ENCODE data around the gene PRDM15.

PRDM15 gene

DNA sequence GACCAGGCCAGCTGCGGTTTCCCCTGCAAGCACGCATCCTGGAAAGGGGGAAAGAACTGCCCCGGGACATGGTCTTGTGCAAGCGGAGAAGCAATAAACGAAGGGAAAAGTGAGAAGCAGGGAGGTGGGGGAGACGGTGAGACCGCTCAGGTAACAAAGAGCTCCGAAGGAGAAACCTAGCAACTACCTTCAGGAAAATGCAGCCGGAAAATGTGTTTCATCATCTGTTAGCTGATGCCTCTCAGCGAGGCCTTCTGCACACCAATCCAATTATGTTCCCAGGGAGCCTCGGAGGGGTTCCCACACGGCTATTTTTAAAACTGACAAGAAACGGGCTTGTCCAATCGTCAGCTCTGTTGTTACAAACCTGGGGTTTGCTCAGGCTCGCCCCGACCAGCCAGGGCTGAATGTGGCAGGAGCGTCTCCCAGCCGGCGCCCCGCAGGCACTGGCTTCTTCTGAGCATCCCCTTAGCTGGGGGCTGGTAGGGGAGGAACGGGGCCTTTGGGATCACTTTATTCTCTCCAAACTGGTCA is 115.7 kb downstream of the PRDM15 start:
- no peak for DNase-seq (ENCODE audit: low spot score)

DNA sequence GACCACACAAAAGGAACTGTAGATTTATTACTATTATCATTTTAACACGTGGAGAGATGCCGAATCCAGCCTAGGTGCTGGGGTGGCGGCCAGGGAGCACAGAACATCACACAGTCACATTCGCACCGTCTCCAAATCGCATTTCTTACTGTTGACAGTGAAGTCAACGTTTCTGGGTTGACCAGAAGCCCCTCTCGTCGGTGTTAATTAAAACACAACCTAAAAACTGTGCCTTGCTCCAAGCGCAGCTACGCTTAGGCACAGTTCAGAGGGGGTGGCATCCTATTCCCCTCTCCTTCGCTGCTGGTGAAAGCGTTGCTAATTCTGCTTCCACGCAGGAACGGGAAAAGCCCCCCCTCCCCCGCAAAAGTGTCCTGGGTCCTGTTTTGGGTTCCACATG is 116.4 kb downstream of the PRDM15 start:
- DNase-seq (ENCODE audit: low spot score), result no peak

DNA sequence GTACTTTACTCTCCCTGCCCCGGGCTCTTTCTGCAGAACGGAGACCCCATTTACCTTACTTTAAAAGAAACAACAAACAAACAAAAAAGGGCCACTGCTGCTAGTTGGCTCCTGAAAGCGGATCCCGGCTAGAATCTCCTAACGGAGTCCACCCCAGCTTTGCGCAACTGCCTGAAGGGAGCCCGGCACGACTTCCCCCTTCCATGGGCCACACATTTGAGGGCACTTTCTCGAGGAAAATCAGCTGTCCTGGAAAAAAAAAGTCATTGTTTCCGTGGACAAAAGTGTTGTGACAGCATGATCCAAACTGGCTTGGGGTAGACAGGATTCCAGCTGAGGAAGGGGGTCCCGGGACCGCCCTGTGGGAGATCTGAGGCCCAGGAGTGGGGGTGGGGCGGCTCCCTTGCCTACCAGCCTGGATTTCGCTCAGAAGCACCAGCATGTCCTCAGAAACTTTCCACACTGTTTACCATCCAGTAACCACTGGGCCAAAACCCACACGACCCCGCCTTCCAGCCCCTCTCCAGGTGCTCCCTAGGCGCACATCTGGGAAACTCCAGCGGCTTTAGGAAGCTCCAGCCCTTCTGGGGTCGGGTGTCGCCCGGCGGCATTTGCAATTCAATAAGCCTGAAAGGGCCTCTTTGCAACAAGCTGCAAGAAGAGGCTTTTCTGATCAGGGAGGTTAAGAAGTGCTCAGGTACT is 117.1 kb downstream of the PRDM15 start:
- DNase-seq (ENCODE audit: low spot score), result no peak

DNA sequence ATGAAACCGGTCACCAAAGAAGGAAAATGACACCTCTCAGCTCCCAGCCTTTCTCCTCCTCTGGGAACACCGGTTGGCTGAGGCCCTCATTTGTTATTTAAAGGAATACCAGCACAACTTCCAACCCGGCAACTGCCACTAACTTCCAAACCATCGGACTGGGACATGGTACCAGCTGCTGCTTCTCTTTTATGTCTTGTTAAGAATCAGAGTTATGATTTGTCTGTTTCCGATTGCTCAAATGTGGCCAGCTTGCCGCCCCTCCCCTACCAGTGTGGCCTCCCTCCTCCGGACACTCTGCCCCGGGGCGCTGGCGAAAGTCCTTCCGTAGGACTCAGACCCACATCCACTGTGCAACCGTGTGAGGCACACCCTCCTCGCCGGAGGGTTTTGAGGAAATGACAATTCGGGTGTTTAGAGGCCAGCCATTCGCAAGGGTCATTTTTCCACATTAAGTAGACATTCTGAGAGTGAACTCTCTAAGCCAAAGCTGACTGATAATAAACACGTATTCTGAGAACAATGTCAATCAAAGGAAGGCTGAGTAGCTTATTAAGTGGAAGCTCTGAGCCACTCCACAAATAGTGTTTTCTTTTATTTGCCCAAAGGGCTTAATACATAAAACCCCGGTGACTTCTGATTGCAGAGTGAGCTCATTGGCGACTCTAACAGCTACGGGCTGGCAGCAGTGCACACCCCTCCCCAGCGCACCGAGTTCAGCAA is 117.8 kb downstream of the PRDM15 start:
- no peak for DNase-seq (ENCODE audit: low spot score)

DNA sequence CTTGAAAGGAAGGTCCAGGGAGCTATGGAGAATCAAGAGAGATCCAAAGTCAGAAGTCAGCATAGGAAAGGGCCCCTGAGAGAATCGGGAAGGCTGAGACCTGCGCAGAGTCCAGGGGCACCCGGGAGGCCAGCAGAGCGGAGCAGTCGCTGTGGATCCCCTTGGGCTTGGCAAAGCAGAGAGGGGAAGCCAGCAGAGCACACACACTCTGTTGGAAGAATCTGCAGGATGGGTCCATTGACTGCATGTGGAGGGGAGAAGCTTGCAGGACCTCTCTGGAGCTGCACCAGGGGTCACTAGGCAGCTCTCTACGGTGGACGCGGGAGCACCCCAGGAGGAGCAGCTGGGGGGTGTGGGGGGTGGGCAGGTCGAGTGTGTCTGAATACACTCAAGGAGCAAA is 118.7 kb downstream of the PRDM15 start:
- DNase-seq (ENCODE audit: low spot score), result no peak

DNA sequence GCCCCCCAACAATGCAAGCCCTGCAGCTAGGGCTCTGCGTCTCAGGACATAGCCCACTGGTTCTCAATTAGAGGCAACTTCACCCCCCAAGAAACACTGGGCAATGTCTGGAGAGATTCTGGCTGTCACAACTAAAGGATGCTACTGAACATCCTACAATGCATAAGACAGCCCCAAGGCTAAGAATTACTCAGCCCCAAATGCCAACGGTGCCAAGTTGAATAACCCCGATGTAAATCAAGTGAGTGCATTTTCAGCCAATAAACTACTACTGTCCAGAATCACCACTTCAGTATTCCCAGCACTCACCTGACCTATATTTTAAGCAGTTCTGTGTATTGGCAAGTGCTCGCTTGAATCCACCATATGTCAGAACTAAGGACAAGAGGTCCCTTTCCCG is 119.2 kb downstream of the PRDM15 start:
- no peak for DNase-seq (ENCODE audit: low spot score)

DNA sequence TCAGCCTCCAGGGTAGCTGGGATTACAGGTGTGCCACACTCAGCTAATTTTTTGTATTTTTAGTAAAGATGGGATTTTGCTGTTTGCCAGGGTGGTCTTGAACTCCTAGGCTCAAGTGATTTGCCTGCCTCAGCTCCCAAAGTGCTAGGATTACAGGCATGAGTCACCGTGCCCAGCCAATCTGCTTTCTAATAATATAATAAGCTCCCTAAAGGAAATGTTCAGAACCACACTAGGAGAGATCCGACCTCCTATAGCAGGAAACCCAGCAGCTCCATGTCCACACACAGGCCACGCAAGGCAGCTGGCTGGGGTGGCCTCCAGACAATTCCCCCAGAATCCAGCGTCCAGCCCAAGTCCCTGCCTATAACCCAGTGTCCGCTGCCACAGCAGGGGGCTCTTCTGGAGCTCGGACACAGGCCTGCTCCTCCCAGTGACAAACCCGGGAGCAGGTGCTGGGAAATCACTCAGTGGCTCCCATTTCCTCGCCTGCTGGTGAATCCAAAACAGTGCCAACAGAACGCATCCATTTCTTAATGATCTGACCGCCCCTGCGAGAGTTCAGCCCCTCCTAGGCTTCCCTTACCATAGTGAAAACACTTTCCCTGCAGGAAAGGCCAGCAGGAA is 119.8 kb downstream of the PRDM15 start:
- no peak for DNase-seq (ENCODE audit: low spot score)

DNA sequence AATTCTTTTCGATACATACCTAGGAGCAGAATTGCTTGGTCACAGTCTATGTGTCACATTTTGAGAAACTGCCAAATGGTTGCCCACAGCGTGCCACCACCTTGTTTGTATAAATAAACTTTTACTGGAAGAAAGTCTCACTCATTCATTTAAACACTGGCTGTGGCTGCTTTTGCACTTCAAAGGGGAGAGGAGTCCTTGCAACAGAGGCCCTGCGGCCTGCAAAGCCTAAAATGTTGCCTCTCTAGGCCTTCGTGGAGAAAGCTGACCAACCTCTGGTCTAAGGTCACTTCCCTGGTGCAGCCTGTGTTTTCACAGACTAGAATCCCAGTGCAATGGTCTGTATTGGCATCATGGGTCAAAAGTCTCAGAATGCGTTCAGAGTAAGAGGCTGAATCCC is 120.6 kb downstream of the PRDM15 start:
- DNase-seq (ENCODE audit: low spot score), result no peak

DNA sequence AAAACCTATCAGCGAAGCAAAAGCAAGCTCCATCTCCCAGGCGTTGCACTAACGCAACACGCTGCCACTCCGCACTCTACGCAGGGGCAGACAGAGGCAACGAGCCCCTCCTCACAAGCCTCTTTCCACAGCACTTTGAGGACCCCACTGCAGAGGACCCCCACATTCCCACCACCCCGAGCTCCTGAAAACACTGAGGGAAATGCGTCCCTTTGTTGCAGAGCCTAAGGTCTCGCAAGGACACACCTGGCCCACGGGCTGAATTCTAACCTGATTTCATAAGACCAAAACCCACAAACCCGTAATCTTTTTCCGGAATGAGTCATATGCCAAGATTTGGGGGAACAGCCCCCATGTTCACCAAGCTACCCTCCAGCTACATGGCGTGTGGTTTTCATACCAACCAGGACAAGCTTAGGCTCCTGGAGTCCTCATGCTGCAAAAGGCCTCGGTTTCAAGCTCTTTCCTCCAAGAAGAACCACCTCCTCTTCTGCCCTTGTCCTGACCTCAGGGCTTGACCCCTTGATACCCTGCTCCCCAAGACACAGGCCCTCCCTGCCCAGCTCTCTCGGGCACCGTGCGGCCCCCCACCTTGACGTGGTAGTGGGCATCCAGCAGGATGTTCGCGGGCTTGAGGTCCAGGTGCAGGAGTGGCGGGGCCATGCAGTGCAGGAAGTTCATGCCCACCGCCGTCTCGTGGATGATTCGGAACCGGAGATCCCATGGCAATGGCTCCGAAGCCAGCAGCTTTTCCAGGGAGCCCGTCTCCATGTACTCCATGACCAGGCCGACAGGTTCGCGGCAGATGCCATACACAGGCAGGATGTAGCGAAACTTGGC is 123.0 kb downstream of the PRDM15 start:
- DNase-seq (ENCODE audit: low spot score), result no peak

DNA sequence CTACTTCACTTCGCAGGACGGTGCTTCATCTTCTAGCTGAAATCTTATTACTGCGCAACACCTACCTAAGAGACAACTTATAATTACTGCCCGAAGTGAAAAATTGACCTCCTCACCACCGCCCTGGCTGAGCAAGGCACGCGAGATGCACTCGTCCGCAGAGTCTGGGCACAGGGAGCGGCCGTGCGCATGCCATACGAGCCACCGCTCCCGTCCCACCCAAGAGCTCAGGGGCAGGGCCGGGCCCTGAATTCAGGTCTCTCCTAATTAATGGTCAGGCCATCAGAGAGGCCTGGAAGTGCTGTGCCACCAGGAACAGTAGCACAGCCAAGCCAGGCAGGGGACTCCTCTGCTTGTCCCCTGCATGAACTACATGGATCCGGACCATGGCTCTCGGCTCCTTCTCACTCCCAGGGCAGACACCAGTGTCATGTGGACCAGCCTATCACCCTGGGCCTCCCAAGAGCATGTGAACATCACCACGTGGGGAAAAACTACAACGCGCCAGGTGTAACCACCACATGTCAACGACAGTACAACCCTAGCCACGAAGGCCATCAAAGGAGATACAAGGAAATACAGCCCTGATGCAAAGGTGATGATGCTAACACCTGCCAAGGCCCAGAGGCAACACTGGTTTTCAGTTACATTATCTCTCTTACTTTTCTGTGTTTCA is 123.7 kb downstream of the PRDM15 start:
- no peak for DNase-seq (ENCODE audit: low spot score)

DNA sequence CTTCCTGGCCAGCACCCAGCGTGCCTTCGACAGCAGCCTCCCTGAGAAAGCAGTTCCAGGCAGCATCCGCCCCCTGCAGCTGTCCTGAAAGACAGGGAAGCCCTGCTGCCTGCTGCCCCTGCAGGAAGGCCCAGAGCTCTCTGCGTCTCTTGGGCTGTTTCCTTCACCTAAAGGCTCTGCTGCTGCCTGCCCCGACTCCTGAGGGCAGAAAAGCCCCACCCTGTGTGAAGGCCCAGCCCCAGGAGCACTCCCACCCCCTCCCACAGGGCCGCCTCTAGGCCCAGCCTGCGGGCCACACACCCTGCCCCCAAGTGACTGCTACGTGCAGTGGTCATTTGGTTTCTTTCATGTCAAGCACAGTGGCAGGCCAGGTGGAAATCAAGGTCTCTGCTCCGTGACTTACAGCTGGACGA is 124.7 kb downstream of the PRDM15 start:
- no peak for DNase-seq (ENCODE audit: low spot score)

DNA sequence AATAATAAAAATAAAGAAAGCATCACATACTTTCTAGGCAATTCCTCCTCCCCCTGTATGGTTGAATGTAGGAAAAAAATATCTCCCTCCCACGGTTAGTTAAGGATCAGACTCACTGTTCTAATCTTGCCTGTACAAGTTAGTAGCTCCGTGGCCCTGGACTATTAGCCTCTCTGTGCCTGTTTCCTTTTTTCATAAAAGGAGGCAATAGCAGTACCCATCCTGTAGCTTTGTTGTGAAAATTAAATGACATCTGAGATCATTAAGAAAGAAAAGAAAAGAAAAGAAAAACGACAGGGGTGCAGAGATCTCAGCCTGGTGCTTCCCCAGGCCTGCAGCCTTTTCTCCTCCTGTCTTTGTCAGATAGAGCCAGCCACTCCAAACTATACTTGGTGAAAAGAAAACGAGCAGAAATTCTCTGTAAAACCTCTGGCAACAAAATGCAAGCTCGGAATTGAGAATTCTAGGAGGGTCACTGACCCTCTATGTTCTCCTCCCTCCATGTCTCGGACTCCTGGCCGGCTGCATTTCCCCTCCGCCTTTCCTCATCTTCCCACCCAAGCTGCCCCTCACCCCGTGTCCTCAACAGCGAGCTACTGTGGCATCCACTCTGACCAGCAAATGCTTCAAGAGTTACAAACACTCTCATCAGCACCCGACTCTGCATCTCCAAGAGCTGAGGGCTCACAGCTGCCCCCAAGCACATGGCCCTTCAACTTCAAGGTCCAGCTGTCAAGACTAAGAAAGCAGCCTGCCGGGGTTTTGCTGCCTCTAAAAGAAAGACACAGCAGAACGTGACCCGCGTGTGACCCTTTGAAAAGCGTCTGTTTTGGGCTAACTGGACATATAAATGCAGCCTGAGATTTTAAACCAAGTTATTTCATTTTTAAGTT is 125.9 kb downstream of the PRDM15 start:
- DNase-seq (ENCODE audit: low spot score), result no peak

DNA sequence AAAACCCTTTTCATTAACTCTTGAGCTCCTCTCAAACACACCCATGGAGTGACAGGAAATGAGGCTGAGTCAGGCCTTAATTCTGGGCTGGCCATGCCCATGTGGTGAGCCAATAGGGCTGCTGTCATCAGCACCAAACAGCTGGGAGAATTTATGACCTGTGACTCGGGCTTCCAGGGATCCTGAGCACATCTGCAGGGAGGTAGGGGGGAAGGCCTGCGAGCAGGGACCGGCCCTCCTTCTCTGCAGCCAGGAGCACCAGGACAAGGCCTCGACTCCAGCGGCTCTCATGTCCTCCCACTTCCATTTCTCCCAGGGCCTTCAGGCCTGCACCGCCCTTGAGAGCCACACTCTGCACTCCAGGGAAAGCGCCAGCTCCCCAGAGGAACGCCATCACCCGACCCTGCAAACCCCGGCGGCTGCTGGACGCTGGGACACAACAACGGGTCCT is 126.9 kb downstream of the PRDM15 start:
- peak; percentile 85 for DNase-seq (ENCODE audit: low spot score)

DNA sequence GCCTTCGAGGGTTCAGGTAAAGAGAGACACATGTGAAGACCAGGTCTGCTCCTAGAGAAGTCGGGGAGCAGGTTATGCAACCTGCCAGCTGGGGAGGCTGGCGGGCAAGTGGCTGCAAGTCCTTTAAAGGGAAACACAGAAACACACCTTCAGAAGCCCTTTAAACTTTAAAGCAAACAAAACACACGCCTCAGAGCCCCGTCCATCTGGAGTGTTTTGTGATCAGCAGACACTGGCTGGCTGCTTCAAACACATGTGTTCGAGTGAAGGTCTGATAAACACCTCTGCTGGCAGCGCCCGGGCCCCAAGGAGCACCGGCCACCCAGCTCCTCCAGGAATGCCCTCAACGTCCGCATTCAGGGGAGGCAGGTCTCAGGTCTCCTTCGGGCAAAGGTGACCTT is 127.5 kb downstream of the PRDM15 start:
- no peak for DNase-seq (ENCODE audit: low spot score)

DNA sequence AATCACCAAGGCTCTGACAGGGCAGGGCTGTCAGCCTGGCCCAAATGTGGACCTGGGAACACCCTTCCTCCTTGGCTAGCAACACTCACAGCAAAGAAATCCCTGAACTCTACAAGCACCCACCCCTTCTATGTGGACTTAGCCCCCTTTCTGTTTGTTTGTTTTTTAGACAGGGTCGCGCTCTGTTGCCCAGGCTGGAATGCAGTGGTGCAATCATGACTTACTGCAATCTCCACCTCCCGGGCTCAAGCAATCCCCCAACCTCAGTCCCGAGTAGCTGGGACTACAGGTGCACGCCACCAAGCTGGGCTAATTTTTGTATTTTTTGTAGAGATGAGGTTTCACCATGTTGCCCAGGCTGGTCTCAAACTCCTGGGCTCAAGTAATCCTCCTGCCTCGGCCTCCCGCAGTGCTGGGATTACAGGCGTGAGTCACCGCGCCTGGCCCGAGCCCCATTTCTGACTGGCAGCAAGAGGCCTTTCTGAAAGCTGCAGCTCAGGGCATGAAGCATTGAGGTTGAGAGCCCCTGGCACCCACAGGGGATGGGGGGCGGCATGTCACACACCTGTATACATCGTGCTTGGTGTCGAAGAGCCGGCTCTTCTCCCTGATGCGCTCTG is 128.5 kb downstream of the PRDM15 start:
- DNase-seq (ENCODE audit: low spot score), result no peak

DNA sequence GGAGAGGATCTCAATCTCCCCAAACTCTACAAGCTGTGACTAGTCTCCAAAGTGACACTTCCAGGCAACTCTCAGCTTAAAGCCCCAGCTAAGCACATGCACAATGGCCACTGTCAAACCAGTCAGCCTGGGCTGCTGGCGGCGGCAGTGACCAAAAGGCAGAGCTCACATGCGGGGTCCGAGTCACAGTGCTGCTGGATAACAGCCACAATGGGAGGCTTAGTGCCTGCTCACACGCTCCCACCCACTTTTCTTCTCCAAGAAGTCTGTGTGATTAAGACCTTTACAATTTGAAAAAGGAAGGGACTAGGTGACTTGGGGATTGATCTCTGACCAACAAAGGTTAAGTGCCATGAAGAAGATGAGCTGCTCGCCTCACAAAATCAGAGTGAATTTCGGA is 129.1 kb downstream of the PRDM15 start:
- no peak for DNase-seq (ENCODE audit: low spot score)

DNA sequence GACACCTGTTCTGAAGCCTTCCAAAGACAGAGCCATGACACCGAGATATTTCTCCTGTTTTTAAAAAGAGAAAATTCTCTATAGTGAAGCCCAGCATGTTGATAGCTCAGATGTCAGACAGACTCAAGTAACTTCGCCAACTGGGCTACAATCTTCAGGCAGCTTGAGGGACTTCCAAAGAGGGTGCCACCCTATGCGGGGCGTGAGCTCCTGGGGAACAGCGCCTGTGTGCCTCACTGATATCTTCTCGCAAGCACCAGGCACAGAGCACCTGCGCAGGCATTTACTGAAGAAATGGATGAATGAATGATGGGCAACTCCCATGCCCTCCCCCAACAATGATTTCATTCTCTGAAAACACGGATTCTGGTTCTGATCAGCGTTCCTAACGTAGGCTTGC is 129.9 kb downstream of the PRDM15 start:
- no peak for DNase-seq (ENCODE audit: low spot score)

All from GM03348 (cell line).